GM23248 (cell line): ENCODE data around the gene SLC10A7. TPM values are rescaled to one million over a fixed set of nuclear protein-coding genes. Genes with fewer than 3 reads are reported as not detected.

Source experiments
- DNase-seq: peaks from one replicate; pipeline ENCODE4 v3.0.0-alpha.2; 2015
- H2AFZ ChIP-seq: fragments of 200-600 bp; sonication (generic); 2 replicates; pipeline ENCODE4 v1.6.1; 2016; ENCODE audit warnings: antibody characterized with exemption
- H3F3A ChIP-seq: fragments of 200-600 bp; sonication (generic); 2 replicates; pipeline ENCODE4 v1.6.1; 2016; ENCODE audit warnings: mild to moderate bottlenecking, antibody characterized with exemption, mixed run types; ENCODE audit not compliant: insufficient read depth
- H3K27ac ChIP-seq: fragments of 200-600 bp; sonication (generic); 2 replicates; pipeline ENCODE4 v1.5.1; 2016; ENCODE audit warnings: mild to moderate bottlenecking
- H3K27me3 ChIP-seq: fragments of 200-600 bp; sonication (generic); replicated peaks from 2 replicates; pipeline ENCODE4 v1.6.1; 2016; ENCODE audit warnings: mild to moderate bottlenecking; ENCODE audit not compliant: insufficient read depth
- H3K36me3 ChIP-seq: fragments of 200-600 bp; sonication (generic); 2 replicates; pipeline ENCODE4 v1.6.1; 2016; ENCODE audit warnings: low read depth, mild to moderate bottlenecking
- H3K4me1 ChIP-seq: fragments of 200-600 bp; sonication (generic); 2 replicates; pipeline ENCODE4 v1.6.1; 2016; ENCODE audit warnings: mild to moderate bottlenecking; ENCODE audit not compliant: insufficient read depth
- H3K4me2 ChIP-seq: fragments of 200-600 bp; sonication (generic); one replicate; pipeline ENCODE4 v1.6.1; 2016; ENCODE audit warnings: mild to moderate bottlenecking; ENCODE audit not compliant: unreplicated experiment
- H3K4me3 ChIP-seq: fragments of 200-600 bp; sonication (generic); 2 replicates; pipeline ENCODE4 v1.5.1; 2016; ENCODE audit warnings: mild to moderate bottlenecking
- H3K79me2 ChIP-seq: fragments of 200-600 bp; sonication (generic); 2 replicates; pipeline ENCODE4 v1.6.1; 2016; ENCODE audit warnings: mild to moderate bottlenecking; ENCODE audit not compliant: insufficient read depth
- H3K9ac ChIP-seq: fragments of 200-600 bp; sonication (generic); 2 replicates; pipeline ENCODE4 v1.6.1; 2016; ENCODE audit warnings: mild to moderate bottlenecking
- H3K9me2 ChIP-seq: fragments of 200-600 bp; sonication (generic); 2 replicates; pipeline ENCODE4 v1.6.1; 2016; ENCODE audit warnings: mixed run types, mild to moderate bottlenecking, moderate library complexity; ENCODE audit not compliant: insufficient read depth
- H3K9me3 ChIP-seq: fragments of 200-600 bp; sonication (generic); one replicate; pipeline ENCODE4 v1.6.1; 2017; ENCODE audit warnings: low read depth
- H4K20me1 ChIP-seq: fragments of 200-600 bp; sonication (generic); 2 replicates; pipeline ENCODE4 v1.6.0; 2016; ENCODE audit not compliant: insufficient read depth
- EZH2 ChIP-seq: fragments of 200-600 bp; sonication (generic); IDR thresholded peaks from 2 replicates; pipeline ENCODE4 v1.6.1; 2018; ENCODE audit warnings: antibody characterized with exemption, mild to moderate bottlenecking; ENCODE audit not compliant: insufficient read depth, poor library complexity, severe bottlenecking
- EZH2phosphoT487 ChIP-seq: fragments of 200-600 bp; sonication (generic); IDR thresholded peaks from 2 replicates; pipeline ENCODE4 v1.6.1; 2018; ENCODE audit warnings: antibody characterized with exemption, moderate library complexity, mild to moderate bottlenecking, low read depth; ENCODE audit not compliant: insufficient read depth
- WGBS, 2 experiments: methylation state at CpG; one replicate each; pipeline ENCODE4 v1.1.6; 2015 to 2017; ENCODE audit warnings: low lambda C conversion rate in 2 of 2, low coverage in 1 of 2; ENCODE audit errors: missing lambda C conversion rate in 2 of 2; 5-methylcytosine and 5-hydroxymethylcytosine counted together
- in situ Hi-C: fragments of 300-500 bp; cut with MboI; formaldehyde crosslinking; loops from 2 replicates; pipeline ENCODE4 v1.15.0; 2020
- polyA plus RNA-seq: library from polyadenylated mRNA; unstranded; fragments of >200 nt; fragmentation: Nextera tagmentation; extraction: Ambion mirVana; gene quantifications from 2 replicates; pipeline ENCODE4 v1.2.1, GENCODE V29; 2016
- total RNA-seq: library from RNA; depleted of rRNA; stranded (reverse); fragments of >200 nt; shearing (Covaris generic); gene quantifications from 2 replicates; pipeline ENCODE4 v1.2.3, GENCODE V29; 2014

SLC10A7 gene
- total and polyA plus RNA-seq, 2 experiments from 2014 or later = 4.5 to 8.1 TPM

DNA sequence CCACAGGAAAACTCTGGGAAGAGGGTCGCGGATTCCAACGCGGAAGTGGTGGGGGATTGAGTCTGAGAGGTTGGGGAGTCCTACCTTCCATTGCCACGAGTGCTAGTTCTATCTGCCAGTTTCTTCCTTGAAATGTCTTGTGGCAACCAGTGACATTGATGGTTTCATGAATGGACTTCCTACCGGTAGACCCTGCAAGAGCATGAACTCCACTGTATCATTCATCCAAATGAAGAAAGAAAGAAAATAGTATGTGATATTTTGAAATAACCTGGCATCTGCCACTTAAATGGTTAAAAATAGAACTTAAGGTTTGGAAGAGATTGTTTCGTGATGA lies 1.1 kb upstream of the SLC10A7 start:
- Histone ChIP-seq H3K79me2 (peaks cover 37% of the 10 kb centered on the region), H3K36me3 (no peaks in the 10 kb centered on the region), H3K9me3 (no peaks in the 10 kb centered on the region), H3K9me2 (no peaks in the 10 kb centered on the region), H3K4me2 (peak overlapping the region; percentile 98), H3K4me3 (peak overlapping the region; percentile 99), H2AFZ (peak overlapping the region; percentile 100), H3K4me1 (peaks cover 21% of the 10 kb centered on the region), H4K20me1 (no peaks in the 10 kb centered on the region), H3K9ac (peak overlapping the region; percentile 94), H3K27me3 (no peaks in the 10 kb centered on the region), H3K27ac (no peak overlapping the region; the same call in 1 of the 2 replicates), H3F3A (0 out of 2 replicates have a peak, but pooled peaks cover 7% of the 10 kb centered on the region)
- TF ChIP-seq EZH2 = no peak
- TF ChIP-seq EZH2phosphoT487 = no peak
- WGBS, 2 experiments = 3 to 4% methylated on average over 7 of the region's 7 CpGs
- peak; percentile 42 for DNase-seq
- in situ Hi-C loops = no loop called here

DNA sequence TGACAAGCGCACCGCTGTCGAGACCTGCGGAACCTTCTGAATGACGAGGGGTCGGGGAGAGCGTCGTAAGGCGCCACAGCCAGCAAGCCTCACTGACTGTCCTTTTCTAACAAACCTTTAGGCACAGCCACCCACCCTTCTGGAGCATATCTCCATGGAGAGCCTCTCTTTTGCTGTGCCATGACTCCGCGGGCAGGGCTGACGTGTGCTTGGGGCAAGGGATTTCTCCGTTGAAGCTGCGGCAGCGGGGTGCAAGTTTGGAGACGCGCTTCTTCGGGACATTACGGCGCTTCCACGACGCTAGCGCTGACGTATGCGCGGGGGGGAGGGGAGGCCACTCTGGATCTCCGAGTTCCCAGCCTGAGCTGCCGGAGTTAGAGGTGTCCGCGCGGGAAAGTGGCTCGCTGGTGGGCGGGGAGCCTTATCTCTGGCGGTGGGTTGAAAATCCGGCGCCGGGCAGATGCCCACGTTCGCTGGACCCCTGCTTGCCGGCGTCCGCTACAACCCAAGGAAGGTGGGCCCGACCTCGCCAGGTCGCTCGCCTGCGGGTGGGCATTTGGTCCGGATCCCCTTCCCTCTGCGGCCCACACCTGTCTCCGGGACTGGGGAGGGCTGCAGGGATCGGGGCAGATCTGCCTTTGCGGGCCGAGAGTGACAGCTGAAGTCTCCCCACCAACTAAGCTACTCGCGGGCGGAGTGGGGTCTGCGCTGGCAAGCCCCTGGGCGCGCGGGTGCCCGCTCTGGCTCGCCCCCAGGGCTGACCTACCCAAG lies 543 bp upstream of the SLC10A7 start:
- DNase-seq = peak; percentile 94
- 0 to 1% methylated on average over 51 to 54 of the region's 62 CpGs for WGBS, 2 experiments
- Histone ChIP-seq H3K36me3 (no peaks in the 10 kb centered on the region), H3F3A (0 out of 2 replicates have a peak, but pooled peaks cover 7% of the 10 kb centered on the region), H3K4me2 (peak overlapping the region; percentile 98), H3K4me3 (peak overlapping the region; percentile 99), H3K9me2 (no peaks in the 10 kb centered on the region), H3K9me3 (no peaks in the 10 kb centered on the region), H3K9ac (peak overlapping the region; percentile 94), H3K27ac (peak overlapping the region; percentile 88), H2AFZ (peak overlapping the region; percentile 100), H4K20me1 (no peaks in the 10 kb centered on the region), H3K79me2 (peaks cover 43% of the 10 kb centered on the region), H3K4me1 (peaks cover 21% of the 10 kb centered on the region), H3K27me3 (no peaks in the 10 kb centered on the region)
- in situ Hi-C loops = no loop called here
- TF ChIP-seq EZH2 (no peak), EZH2phosphoT487 (no peak)

DNA sequence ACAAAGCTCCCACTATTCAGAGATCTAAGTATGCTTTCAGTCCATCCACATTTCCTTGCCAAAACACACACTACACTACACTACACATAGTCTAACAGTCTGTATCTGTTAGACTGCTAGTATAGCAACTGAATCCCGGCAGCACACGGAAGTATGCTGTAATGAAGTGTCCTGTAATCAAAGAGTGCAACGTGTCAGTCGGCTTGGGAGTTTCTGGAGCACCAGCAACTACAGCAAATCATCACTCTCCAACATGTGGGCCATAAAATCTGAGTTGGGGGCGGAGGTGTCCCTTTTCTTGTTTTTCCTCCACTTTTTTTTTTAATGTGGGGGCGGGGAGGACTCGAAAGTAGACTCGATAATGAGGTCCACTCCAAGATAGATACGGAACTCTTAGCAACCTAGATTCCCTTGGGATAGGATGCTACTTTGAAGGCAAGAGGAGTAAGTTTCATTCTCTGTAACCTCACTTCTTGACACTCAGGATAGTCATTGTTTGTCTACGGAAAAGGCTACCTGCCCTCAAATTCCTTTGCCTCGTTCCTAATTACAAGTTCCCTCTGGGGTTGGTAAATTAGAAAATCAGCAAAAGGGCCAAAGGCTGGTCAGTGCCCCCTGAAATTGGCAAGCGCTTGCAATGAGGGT lies 722 bp downstream of the SLC10A7 start:
- Histone ChIP-seq H3K4me1 (peaks cover 21% of the 10 kb centered on the region), H2AFZ (peak overlapping the region; percentile 100), H3K9me2 (no peaks in the 10 kb centered on the region), H3K4me3 (peak overlapping the region; percentile 99), H3K9ac (peak overlapping the region; percentile 94), H3K36me3 (no peaks in the 10 kb centered on the region), H3K9me3 (no peaks in the 10 kb centered on the region), H3K79me2 (peaks cover 48% of the 10 kb centered on the region), H3K27me3 (no peaks in the 10 kb centered on the region), H3K27ac (peak overlapping the region; percentile 88), H3K4me2 (peak overlapping the region; percentile 93), H3F3A (0 out of 2 replicates have a peak, but pooled peaks cover 7% of the 10 kb centered on the region), H4K20me1 (no peaks in the 10 kb centered on the region)
- TF ChIP-seq EZH2 = no peak
- no peak for TF ChIP-seq EZH2phosphoT487
- DNase-seq = peak; percentile 82
- in situ Hi-C loops = no loop called here
- 1 to 2% methylated on average over 12 of the region's 12 CpGs for WGBS, 2 experiments

DNA sequence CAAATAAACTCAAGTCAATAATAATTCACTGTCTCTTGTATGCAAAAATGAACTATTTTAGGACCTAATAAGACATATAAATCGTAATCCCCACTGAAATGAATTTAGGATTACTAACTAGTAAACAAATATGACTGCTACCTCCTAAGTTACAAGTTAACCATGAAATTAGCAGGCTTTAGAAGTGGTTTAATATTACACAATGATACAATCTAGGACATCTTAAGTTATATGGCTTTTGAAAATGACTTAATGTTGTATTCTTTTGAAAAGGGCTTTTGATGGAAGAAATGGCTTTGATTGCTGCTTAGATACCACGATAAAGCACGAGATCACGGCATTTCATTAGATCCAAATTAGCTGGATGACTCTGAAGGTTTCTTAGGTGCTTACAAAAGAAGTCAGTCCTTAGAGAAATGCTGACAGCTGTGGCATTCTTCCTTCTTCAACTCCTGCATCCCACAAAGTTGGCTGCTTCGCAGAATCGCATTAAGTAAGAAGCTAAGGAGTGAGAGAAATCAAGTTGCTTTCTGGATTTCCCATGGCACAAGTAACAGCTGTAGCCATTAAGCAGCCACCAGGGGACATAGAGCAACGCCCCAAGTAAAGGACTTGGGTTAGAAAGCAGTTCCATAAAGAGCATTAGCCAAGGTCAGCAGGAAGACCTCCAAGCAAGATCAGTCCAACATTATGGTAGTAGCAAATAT lies 6.9 kb downstream of the SLC10A7 start:
- H3K9me2 ChIP-seq = no peaks in the 10 kb centered on the region
- H3K36me3 ChIP-seq = 0 out of 2 replicates have a peak, but pooled peaks cover 10% of the 10 kb centered on the region
- no peak overlapping the region for H3K4me2 ChIP-seq
- H2AFZ ChIP-seq = no peak overlapping the region
- H3K27ac ChIP-seq = no peak overlapping the region
- H3K27me3 ChIP-seq = no peaks in the 10 kb centered on the region
- DNase-seq = no peak
- peaks cover 30% of the 10 kb centered on the region for H3K79me2 ChIP-seq
- TF ChIP-seq EZH2phosphoT487 = no peak
- no peak for TF ChIP-seq EZH2
- in situ Hi-C loops = no loop called here
- H3F3A ChIP-seq = no peaks in the 10 kb centered on the region
- H3K9me3 ChIP-seq = no peaks in the 10 kb centered on the region
- 92 to 94% methylated on average over 7 of the region's 7 CpGs for WGBS, 2 experiments
- H4K20me1 ChIP-seq = no peaks in the 10 kb centered on the region
- no peak overlapping the region for H3K9ac ChIP-seq
- H3K4me1 ChIP-seq = peaks cover 6% of the 10 kb centered on the region; the same call in 1 of the 2 replicates
- H3K4me3 ChIP-seq = no peak overlapping the region
